Gastrocnemius medialis (tissue), 4 donors: ENCODE data around the gene SLC6A1. TPM values are rescaled to one million over a fixed set of nuclear protein-coding genes. Genes with fewer than 3 reads are reported as not detected.

Experiments used
- ATAC-seq, 2 donors: fragments of 150-250 bp; one replicate each; pipeline ENCODE4 v1.9.1; 2016
- DNase-seq, 2 donors: peaks; one replicate each; pipeline ENCODE4 v3.0.0-alpha.2; 2019
- H3K27ac ChIP-seq, 4 donors: fragments of 200-600 bp; sonication (generic); 1 replicate in 1 of 4; 2 replicates in 3 of 4; pipeline ENCODE4 v1.5.1; 2016 to 2018; ENCODE audit warnings: mild to moderate bottlenecking in 2 of 4, moderate library complexity in 1 of 4
- H3K27me3 ChIP-seq, 3 donors: fragments of 200-600 bp; sonication (generic) in 2 of 3; 1 replicate in 1 of 3; 2 replicates in 2 of 3; pipeline versions ENCODE4 v1.5.1 to v1.6.0; 2016 to 2019; ENCODE audit warnings: mild to moderate bottlenecking in 1 of 3, moderate library complexity in 1 of 3
- H3K36me3 ChIP-seq, 2 donors: fragments of 200-600 bp; sonication (generic) in 1 of 2; one replicate each; pipeline ENCODE4 v1.5.1; 2017 to 2018
- H3K4me1 ChIP-seq, 2 donors: fragments of 200-600 bp; sonication (generic) in 1 of 2; one replicate each; pipeline ENCODE4 v1.5.1; 2016 to 2017; ENCODE audit warnings: mild to moderate bottlenecking in 2 of 2
- H3K4me3 ChIP-seq, 4 donors: fragments of 200-600 bp; sonication (generic) in 3 of 4; 1 replicate in 1 of 4; 2 replicates in 3 of 4; pipeline ENCODE4 v1.5.1; 2016 to 2019; ENCODE audit warnings: mild to moderate bottlenecking in 2 of 4
- H3K9me3 ChIP-seq, 3 donors: fragments of 200-600 bp; sonication (generic) in 2 of 3; 1 replicate in 1 of 3; 2 replicates in 2 of 3; pipeline ENCODE4 v1.5.1; 2016 to 2019
- POLR2A ChIP-seq, 2 donors: fragments of 450-650 bp; IDR thresholded peaks; one replicate each; pipeline ENCODE4 v1.6.1; 2017; ENCODE audit warnings: antibody characterized with exemption in 2 of 2, mild to moderate bottlenecking in 2 of 2, moderate library complexity in 2 of 2
- in situ Hi-C, 4 donors: fragments of 200-750 bp; cut with MboI; loops; one replicate each; pipeline versions ENCODE4 v1.15.0 to v1.8.0; 2017; ENCODE audit warnings: low sequenced_read_pairs in 4 of 4
- intact Hi-C: fragments of 100-400 bp; cut with DNase I; formaldehyde crosslinking; loops from one replicate; pipeline ENCODE4 v1.15.1; 2023; ENCODE audit warnings: low total_unique reads
- total RNA-seq, 4 donors: library from RNA; depleted of rRNA; stranded (reverse); fragments of >200 nt; gene quantifications; one replicate each; pipeline versions ENCODE4 v1.1.0 to v1.2.3, GENCODE V29; 2016
- TF ChIP-seq, protein P1 (sequence below), 5 experiments: fragments of 450-650 bp in 3 of 5; fragments of 200-600 bp in 2 of 5; sonication (generic) in 2 of 5; IDR thresholded peaks in 4 of 5; conservative IDR thresholded peaks in 1 of 5; 1 replicate in 4 of 5; 2 replicates in 1 of 5; pipeline ENCODE4 v1.5.1; 2016 to 2019; ENCODE audit warnings: antibody characterized with exemption in 5 of 5, mild to moderate bottlenecking in 3 of 5, moderate library complexity in 3 of 5

SLC6A1 gene
- total RNA-seq, 4 donors from 2014 or later: 0.23 to 0.36 (median 0.31) TPM

DNA sequence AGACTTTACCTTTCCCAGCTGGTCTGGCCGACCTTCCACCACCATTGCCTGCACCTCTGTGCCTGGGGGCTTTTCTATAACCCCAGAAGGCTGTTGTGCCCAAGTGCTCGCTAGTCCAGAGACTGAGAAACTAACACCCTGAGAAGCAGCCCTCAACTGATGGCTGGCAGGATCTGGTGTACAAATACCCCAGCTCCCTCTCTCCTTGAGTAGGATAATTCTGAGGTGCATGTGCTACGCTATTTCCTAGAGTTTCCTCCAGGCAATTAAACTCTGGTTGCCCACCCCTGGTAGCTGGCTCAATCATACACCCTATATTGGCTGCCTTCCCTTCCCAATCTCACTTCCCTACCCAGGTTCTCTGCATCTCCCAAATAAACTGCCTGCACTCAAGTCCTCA lies 11.5 kb upstream of the SLC6A1 start:
- intact Hi-C loops: no loop called here
- ATAC-seq: no peak

DNA sequence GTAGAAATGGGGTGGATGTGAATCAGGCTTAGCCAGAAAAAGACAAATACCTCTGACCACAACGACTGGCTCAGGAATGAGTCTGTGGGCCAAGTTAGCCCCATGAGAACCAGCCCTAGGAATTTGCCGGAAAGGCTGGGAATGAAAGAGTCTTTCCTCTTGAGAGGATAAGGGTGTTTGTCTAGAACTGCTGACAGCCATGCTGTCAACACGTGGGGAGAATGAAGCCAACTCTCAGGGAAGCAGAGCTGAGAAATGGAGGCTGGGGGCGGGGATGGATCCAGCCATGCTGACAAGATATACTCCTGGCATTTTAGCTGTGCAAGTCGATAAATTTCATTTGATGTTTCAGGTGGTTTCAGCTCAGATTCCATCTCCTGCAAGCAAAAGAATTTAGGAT lies 10.6 kb upstream of the SLC6A1 start:
- in situ Hi-C loops (no loop called here), intact Hi-C loops (no loop called here)
- H3K27me3 ChIP-seq: no peaks in the 10 kb centered on the region
- H3K4me3 ChIP-seq: no peak overlapping the region
- H3K9me3 ChIP-seq: no peaks in the 10 kb centered on the region
- TF ChIP-seq POLR2A (IDR thresholded peaks at IDR 0.05): no peak
- TF ChIP-seq, protein P1, sequence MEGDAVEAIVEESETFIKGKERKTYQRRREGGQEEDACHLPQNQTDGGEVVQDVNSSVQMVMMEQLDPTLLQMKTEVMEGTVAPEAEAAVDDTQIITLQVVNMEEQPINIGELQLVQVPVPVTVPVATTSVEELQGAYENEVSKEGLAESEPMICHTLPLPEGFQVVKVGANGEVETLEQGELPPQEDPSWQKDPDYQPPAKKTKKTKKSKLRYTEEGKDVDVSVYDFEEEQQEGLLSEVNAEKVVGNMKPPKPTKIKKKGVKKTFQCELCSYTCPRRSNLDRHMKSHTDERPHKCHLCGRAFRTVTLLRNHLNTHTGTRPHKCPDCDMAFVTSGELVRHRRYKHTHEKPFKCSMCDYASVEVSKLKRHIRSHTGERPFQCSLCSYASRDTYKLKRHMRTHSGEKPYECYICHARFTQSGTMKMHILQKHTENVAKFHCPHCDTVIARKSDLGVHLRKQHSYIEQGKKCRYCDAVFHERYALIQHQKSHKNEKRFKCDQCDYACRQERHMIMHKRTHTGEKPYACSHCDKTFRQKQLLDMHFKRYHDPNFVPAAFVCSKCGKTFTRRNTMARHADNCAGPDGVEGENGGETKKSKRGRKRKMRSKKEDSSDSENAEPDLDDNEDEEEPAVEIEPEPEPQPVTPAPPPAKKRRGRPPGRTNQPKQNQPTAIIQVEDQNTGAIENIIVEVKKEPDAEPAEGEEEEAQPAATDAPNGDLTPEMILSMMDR (IDR thresholded peaks at IDR 0.05 in 4 of 5, conservative IDR thresholded peaks at IDR 0.05 in 1 of 5): no peak
- no peak overlapping the region for H3K27ac ChIP-seq
- ATAC-seq (no peak), DNase-seq (no peak)
- no peaks in the 10 kb centered on the region for H3K36me3 ChIP-seq
- peaks cover 6 to 7% of the 10 kb centered on the region in 2 donors for H3K4me1 ChIP-seq

More for the DNA sequence above, 11.5 kb upstream of the SLC6A1 start:
- H3K36me3 ChIP-seq: no peaks in the 10 kb centered on the region
- no peaks in the 10 kb centered on the region for H3K9me3 ChIP-seq
- H3K4me1 ChIP-seq: peaks cover 6 to 7% of the 10 kb centered on the region in 2 donors
- no peak overlapping the region for H3K4me3 ChIP-seq
- H3K27me3 ChIP-seq: no peaks in the 10 kb centered on the region
- in situ Hi-C loops: no loop called here
- TF ChIP-seq, protein P1 (IDR thresholded peaks at IDR 0.05 in 4 of 5, conservative IDR thresholded peaks at IDR 0.05 in 1 of 5): no peak
- no peak for TF ChIP-seq POLR2A (IDR thresholded peaks at IDR 0.05)
- DNase-seq: no peak
- no peak overlapping the region for H3K27ac ChIP-seq

DNA sequence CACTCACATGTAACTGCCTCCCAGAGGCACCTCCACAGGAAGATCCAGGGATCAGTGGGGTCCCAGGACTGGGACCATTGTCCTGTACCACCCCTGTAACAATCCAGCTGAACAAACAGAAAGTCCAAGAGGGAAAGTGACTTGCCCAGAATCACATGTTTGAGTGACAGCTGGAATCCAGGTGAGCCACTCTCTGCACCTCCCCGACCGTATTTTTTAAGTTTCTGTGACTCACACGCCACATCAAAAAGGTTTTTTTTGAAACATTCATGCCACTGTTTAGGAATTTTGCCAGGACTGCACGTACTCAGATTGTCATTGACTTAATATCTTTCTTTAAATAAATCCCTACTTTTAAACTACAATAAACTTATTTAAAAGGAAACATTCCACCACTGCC lies 9.8 kb upstream of the SLC6A1 start:
- TF ChIP-seq, protein P1 (IDR thresholded peaks at IDR 0.05 in 4 of 5, conservative IDR thresholded peaks at IDR 0.05 in 1 of 5): no peak
- no peak for TF ChIP-seq POLR2A (IDR thresholded peaks at IDR 0.05)
- DNase-seq: no peak
- Histone ChIP-seq H3K4me1 (peaks cover 6 to 7% of the 10 kb centered on the region in 2 donors), H3K4me3 (peak overlapping the region in 1 of 4 donors; percentile 9), H3K27me3 (no peaks in the 10 kb centered on the region), H3K36me3 (no peaks in the 10 kb centered on the region), H3K9me3 (no peaks in the 10 kb centered on the region), H3K27ac (no peak overlapping the region)
- ATAC-seq: no peak
- in situ Hi-C loops (no loop called here), intact Hi-C loops (loop anchor here (1.0 kb wide), 1 partner anchor 37 kb away; no protein-coding TSS in a partner anchor)

DNA sequence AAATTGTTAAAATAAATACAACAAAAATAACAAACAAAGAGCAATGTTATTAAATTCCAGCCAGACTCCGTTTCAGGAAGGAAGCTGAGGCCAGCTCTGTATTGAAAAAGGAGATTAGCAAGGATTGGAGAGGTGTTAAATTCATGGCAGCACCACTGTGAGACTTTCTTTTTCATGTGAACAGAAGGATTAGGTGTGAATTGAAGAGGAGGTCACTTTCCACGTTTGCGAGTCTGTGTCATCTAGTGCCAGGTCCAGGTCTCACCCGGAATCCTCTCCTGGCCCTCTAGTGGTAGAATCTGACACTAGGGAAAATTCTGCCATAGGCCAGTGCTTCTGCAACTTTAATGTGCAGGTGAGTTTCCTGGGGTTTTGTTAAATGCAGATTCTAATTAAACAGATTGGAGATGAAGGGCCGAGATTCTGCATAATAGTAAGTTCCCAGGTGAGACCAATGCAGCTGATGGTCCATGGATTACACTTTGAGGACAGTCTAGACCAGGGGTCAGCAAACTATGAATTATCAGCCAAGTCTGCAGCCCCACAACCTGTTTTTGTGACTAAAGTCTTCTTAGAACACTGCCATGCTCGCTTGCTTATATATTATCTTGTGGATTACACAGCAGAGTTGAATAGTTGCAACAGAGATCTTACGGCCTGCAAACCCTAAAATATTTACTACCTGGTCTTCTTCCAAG lies 9.2 kb upstream of the SLC6A1 start:
- no peaks in the 10 kb centered on the region for H3K36me3 ChIP-seq
- ATAC-seq: peak; percentile 76 to 79
- intact Hi-C loops (loop anchor here (1.0 kb wide), 1 partner anchor 38 kb away; no protein-coding TSS in a partner anchor), in situ Hi-C loops (no loop called here)
- TF ChIP-seq POLR2A (IDR thresholded peaks at IDR 0.05): no peak
- TF ChIP-seq, protein P1 (IDR thresholded peaks at IDR 0.05 in 4 of 5, conservative IDR thresholded peaks at IDR 0.05 in 1 of 5): peak; percentile 45 to 79 (median 71)
- no peaks in the 10 kb centered on the region for H3K27me3 ChIP-seq
- DNase-seq: peak in 1 of 2 donors; percentile 17
- H3K4me1 ChIP-seq: peaks cover 6 to 7% of the 10 kb centered on the region in 2 donors
- no peak overlapping the region for H3K27ac ChIP-seq
- peak overlapping the region in 1 of 4 donors; percentile 9 for H3K4me3 ChIP-seq
- H3K9me3 ChIP-seq: no peaks in the 10 kb centered on the region
